Astrocyte (in vitro differentiated cells and primary cell): ENCODE data around the gene ARHGAP44. TPM values are rescaled to one million over a fixed set of nuclear protein-coding genes. Genes with fewer than 3 reads are reported as not detected.

Experiments
- DNase-seq: peaks from one replicate; pipeline ENCODE4 v3.0.0-alpha.2; 2010; ENCODE audit warnings: low read depth
- FAIRE-seq: peaks from 2 replicates; lab custom pipeline; 2011; peaks lifted over from hg19 to GRCh38; lab: Jason Lieb, UNC
- H2AFZ ChIP-seq: 2 replicates; pipeline ENCODE4 v1.6.0; 2012; ENCODE audit warnings: low read depth, low read length, inconsistent platforms
- H3K27ac ChIP-seq: 2 replicates; pipeline ENCODE4 v1.5.1; 2011; ENCODE audit warnings: low read depth, low read length, inconsistent platforms
- H3K27me3 ChIP-seq: 2 replicates; pipeline ENCODE4 v1.6.0; 2011; ENCODE audit warnings: low read length, inconsistent platforms; ENCODE audit not compliant: insufficient read depth
- H3K36me3 ChIP-seq: 2 replicates; pipeline ENCODE4 v1.5.1; 2011; ENCODE audit warnings: low read length, inconsistent platforms; ENCODE audit not compliant: insufficient read depth
- H3K4me1 ChIP-seq: 2 replicates; pipeline ENCODE4 v1.5.1; 2011; ENCODE audit warnings: low read length, inconsistent platforms; ENCODE audit not compliant: insufficient read depth
- H3K4me2 ChIP-seq: 2 replicates; pipeline ENCODE4 v1.6.0; 2012; ENCODE audit warnings: low read length, inconsistent platforms
- H3K4me3 ChIP-seq: 2 replicates; pipeline ENCODE4 v1.5.1; 2011; ENCODE audit warnings: low read depth, mild to moderate bottlenecking, low read length, inconsistent platforms; ENCODE audit not compliant: insufficient read depth
- H3K79me2 ChIP-seq: 2 replicates; pipeline ENCODE4 v1.6.0; 2012; ENCODE audit warnings: mild to moderate bottlenecking, low read length, inconsistent platforms; ENCODE audit not compliant: insufficient read depth
- H3K9ac ChIP-seq: 2 replicates; pipeline ENCODE4 v1.6.0; 2012; ENCODE audit warnings: mild to moderate bottlenecking, low read length, inconsistent platforms
- H3K9me3 ChIP-seq: 2 replicates; pipeline ENCODE4 v1.5.1; 2012; ENCODE audit warnings: low read depth, mild to moderate bottlenecking, low read length, inconsistent platforms; ENCODE audit not compliant: insufficient read depth
- H4K20me1 ChIP-seq: 2 replicates; pipeline ENCODE4 v1.6.0; 2012; ENCODE audit warnings: low read length, inconsistent platforms; ENCODE audit not compliant: insufficient read depth
- H3K27ac Mint-ChIP-seq: one replicate; pipeline ENCODE4 v1.8.0; 2021; ENCODE audit warnings: mild to moderate bottlenecking, mixed read lengths; ENCODE audit not compliant: unreplicated experiment
- H3K27me3 Mint-ChIP-seq: one replicate; pipeline ENCODE4 v1.8.0; 2021; ENCODE audit warnings: low read depth, mixed read lengths; ENCODE audit not compliant: unreplicated experiment
- H3K36me3 Mint-ChIP-seq: one replicate; pipeline ENCODE4 v1.8.0; 2021; ENCODE audit warnings: low read depth, mixed read lengths; ENCODE audit not compliant: unreplicated experiment
- H3K4me1 Mint-ChIP-seq: one replicate; pipeline ENCODE4 v1.8.0; 2021; ENCODE audit warnings: low read depth, mixed read lengths; ENCODE audit not compliant: unreplicated experiment
- H3K4me3 Mint-ChIP-seq: one replicate; pipeline ENCODE4 v1.8.0; 2021; ENCODE audit warnings: mild to moderate bottlenecking, moderate library complexity, mixed read lengths; ENCODE audit not compliant: unreplicated experiment
- H3K9me3 Mint-ChIP-seq: one replicate; pipeline ENCODE4 v1.8.0; 2021; ENCODE audit warnings: mild to moderate bottlenecking, mixed read lengths; ENCODE audit not compliant: unreplicated experiment
- EZH2 ChIP-seq: IDR thresholded peaks from 2 replicates; pipeline ENCODE4 v1.6.1; 2012; ENCODE audit warnings: mild to moderate bottlenecking, low read length, inconsistent platforms; ENCODE audit not compliant: insufficient read depth
- total RNA-seq: library from RNA; stranded (reverse); gene quantifications from 2 replicates; pipeline ENCODE4 v1.2.1, GENCODE V29; 2021
- TF ChIP-seq, protein P1 (sequence below): IDR thresholded peaks from 2 replicates; pipeline ENCODE4 v1.5.1; 2011; ENCODE audit warnings: low read depth, mild to moderate bottlenecking, inconsistent platforms, low read length, moderate library complexity; ENCODE audit not compliant: insufficient read depth

Gene ARHGAP44
- total RNA-seq, 1 donor from 2014 or later = 3.0 TPM

- Histone ChIP-seq H3K4me2 (no peak overlapping the region), H3K79me2 (no peaks in the 10 kb centered on the region), H3K9ac (no peak overlapping the region), H3K27me3 (no peaks in the 10 kb centered on the region), H3K9me3 (no peaks in the 10 kb centered on the region), H3K27ac (no peak overlapping the region), H3K4me3 (no peak overlapping the region), H3K36me3 (no peaks in the 10 kb centered on the region), H3K4me1 (no peaks in the 10 kb centered on the region), H4K20me1 (no peaks in the 10 kb centered on the region), H2AFZ (no peak overlapping the region)
- H3K27me3 Mint-ChIP-seq = no peaks in the 10 kb centered on the region
- TF ChIP-seq, protein P1, sequence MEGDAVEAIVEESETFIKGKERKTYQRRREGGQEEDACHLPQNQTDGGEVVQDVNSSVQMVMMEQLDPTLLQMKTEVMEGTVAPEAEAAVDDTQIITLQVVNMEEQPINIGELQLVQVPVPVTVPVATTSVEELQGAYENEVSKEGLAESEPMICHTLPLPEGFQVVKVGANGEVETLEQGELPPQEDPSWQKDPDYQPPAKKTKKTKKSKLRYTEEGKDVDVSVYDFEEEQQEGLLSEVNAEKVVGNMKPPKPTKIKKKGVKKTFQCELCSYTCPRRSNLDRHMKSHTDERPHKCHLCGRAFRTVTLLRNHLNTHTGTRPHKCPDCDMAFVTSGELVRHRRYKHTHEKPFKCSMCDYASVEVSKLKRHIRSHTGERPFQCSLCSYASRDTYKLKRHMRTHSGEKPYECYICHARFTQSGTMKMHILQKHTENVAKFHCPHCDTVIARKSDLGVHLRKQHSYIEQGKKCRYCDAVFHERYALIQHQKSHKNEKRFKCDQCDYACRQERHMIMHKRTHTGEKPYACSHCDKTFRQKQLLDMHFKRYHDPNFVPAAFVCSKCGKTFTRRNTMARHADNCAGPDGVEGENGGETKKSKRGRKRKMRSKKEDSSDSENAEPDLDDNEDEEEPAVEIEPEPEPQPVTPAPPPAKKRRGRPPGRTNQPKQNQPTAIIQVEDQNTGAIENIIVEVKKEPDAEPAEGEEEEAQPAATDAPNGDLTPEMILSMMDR = no peak
- no peaks in the 10 kb centered on the region for H3K36me3 Mint-ChIP-seq
- DNase-seq = no peak
- no peak overlapping the region for H3K27ac Mint-ChIP-seq
- peaks cover 3% of the 10 kb centered on the region for H3K9me3 Mint-ChIP-seq
- H3K4me3 Mint-ChIP-seq = no peak overlapping the region
- no peak for FAIRE-seq
- H3K4me1 Mint-ChIP-seq = no peaks in the 10 kb centered on the region
Measured at GRCh38 chr17:12936501-12936900, 147.2 kb downstream of the ARHGAP44 start.

GRCh38 chr17:12940699-12941098 is 151.4 kb downstream of the ARHGAP44 start:
- no peaks in the 10 kb centered on the region for H3K9me3 ChIP-seq
- H3K27me3 Mint-ChIP-seq = no peaks in the 10 kb centered on the region
- H3K4me1 Mint-ChIP-seq = no peaks in the 10 kb centered on the region
- H3K36me3 ChIP-seq = no peaks in the 10 kb centered on the region
- no peak overlapping the region for H2AFZ ChIP-seq
- FAIRE-seq (no peak), DNase-seq (no peak)
- no peak overlapping the region for H3K27ac Mint-ChIP-seq
- H3K27me3 ChIP-seq = no peaks in the 10 kb centered on the region
- H3K36me3 Mint-ChIP-seq = no peaks in the 10 kb centered on the region
- H4K20me1 ChIP-seq = no peaks in the 10 kb centered on the region
- H3K79me2 ChIP-seq = no peaks in the 10 kb centered on the region
- no peak overlapping the region for H3K4me2 ChIP-seq
- H3K4me1 ChIP-seq = no peaks in the 10 kb centered on the region
- H3K9me3 Mint-ChIP-seq = peaks cover 3% of the 10 kb centered on the region
- H3K4me3 ChIP-seq = no peak overlapping the region
- no peak overlapping the region for H3K9ac ChIP-seq
- no peak for TF ChIP-seq EZH2
- TF ChIP-seq, protein P1 = no peak
- no peak overlapping the region for H3K4me3 Mint-ChIP-seq
- H3K27ac ChIP-seq = no peak overlapping the region

DNA sequence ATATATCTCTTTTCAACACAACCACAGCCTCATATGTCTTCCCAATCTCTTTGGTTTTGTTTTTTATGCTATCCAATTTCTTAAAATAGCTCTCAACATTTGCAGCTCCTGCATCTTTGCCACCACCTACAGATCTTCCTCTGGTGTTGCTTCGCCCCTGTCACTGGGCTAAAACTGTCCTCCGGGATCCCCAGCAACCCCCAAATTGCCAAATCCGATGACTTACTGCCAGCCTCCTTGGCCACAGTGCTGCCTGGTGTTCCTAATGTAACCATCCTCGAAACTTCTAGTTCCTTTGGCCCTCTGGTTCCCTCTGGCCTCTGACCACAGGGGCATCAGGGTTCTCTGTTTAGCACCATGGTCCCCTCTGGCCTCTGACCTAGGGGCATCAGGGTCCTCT is 157.7 kb downstream of the ARHGAP44 start:
- no peaks in the 10 kb centered on the region for H3K4me1 Mint-ChIP-seq
- no peaks in the 10 kb centered on the region for H3K36me3 Mint-ChIP-seq
- no peaks in the 10 kb centered on the region for H3K9me3 Mint-ChIP-seq
- no peaks in the 10 kb centered on the region for H3K4me1 ChIP-seq
- no peak overlapping the region for H3K4me2 ChIP-seq
- H3K27ac Mint-ChIP-seq = no peak overlapping the region
- H3K79me2 ChIP-seq = no peaks in the 10 kb centered on the region
- H3K27me3 ChIP-seq = no peaks in the 10 kb centered on the region
- no peak overlapping the region for H3K4me3 Mint-ChIP-seq
- DNase-seq (no peak), FAIRE-seq (no peak)
- TF ChIP-seq, protein P1 = no peak
- TF ChIP-seq EZH2 = no peak
- H3K27me3 Mint-ChIP-seq = no peaks in the 10 kb centered on the region
- H3K9ac ChIP-seq = no peak overlapping the region
- no peaks in the 10 kb centered on the region for H4K20me1 ChIP-seq
- H3K4me3 ChIP-seq = no peak overlapping the region
- H3K36me3 ChIP-seq = no peaks in the 10 kb centered on the region
- H2AFZ ChIP-seq = no peak overlapping the region
- H3K27ac ChIP-seq = no peak overlapping the region
- H3K9me3 ChIP-seq = no peaks in the 10 kb centered on the region
